ENCODE data around the gene MAN2B2.

Gene MAN2B2

DNA sequence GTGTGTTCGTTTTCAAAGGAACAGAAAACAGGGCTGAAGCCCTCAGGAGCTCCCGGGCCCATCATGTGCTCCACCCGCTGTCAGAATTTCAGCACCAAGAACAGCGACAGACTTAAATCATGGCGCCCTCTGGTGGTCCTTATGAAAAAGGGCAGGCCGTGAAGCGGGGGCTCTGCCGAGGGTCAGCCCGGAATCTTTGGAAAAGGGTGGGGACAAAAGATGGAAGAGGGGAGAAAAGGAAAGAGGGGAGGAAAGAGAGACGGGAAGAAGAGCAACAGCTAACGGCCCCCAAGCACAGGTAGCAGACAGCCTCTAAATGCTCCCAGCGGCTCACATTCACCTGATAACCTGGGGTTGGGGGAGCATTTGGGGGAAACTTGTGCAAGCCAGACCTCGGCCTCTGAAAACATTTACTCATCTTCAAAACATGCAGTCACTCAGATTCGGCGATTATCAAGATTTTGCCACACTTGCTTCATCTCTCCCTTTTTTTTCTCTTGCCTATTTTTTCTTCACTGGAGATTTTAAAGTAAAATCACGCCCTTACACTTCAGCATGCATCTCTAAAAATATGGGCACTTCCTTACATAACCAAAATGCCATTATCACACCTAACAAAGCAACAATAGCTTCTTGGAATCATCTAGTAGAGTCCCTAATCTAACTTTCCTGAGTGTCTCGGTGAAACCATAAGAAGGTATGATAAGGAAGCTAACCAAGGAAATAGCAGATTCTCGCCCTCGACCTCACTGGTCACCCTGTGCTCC, 28.1 kb upstream of the MAN2B2 start:
- peak; percentile 86 for DNase-seq (ENCODE audit: low spot score)

DNA sequence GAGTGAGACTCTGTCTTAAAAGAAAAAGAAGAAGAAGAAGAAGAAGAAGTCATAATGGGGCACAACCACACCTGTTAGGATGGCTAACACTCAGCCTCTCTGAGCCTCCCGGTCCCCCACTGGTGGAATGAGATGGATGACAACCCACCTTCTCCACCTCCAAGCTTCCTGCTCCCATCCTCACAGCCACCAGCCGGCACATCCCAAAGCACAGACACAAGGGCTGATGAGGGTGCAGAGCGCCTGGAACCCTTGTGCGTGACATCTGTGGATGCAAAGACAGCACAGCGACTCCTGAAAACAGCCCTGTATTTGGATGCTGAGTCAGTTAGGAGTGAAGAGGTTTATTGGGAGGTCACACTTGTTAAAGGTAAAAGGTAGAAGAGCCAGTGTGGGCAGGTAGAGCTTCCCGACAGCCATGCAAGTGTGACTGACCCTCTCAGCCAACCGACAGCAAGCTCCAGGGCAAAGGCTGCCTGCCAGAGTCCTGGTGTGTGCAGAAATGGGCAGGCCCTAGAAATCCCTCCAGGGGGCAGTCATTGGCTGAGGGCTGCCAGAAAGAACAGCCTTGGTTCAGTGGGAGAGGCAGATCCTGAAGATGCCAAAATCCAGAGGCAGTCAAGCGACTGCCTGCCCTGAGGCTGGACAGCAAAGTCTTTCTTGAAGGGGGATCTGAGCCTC, 26.6 kb upstream of the MAN2B2 start:
- DNase-seq (ENCODE audit: low spot score) = peak; percentile 66

DNA sequence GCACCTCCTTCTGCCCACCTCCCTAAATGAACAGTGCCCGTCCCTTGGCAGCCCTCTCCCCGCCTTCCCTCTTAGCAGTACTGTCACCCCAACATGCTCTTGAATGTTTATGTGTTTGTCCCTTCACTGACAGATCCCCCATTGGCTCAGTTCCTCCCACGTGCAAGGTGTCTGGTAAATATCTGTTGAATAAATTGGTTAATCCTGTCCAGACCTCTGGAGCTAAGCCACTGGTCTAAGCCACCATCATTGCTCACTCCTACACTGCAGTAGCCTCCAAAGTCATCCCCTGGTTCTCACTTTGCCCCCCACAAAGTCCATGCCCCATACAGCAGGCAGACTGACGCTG, 26.1 kb upstream of the MAN2B2 start:
- no peak for DNase-seq (ENCODE audit: low spot score)

DNA sequence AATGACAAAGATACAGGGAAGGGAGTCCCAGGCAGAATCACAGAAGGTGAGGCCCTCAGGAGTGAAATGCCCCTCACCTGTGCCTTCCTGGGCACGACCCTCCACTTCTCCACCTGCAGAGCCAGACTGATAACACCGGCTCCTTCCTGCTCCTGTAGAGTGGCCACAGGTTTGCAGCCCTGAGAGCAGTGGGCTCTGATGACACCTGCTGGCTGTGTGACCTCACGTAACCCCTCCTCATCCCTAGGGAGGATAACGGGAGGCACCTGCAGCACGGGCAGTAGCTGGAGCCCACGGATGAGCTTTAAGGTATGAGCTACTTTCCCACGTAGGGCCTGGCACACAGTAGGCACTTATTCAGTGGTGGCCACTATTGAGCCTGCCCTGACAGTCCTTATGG, 25.5 kb upstream of the MAN2B2 start:
- no peak for DNase-seq (ENCODE audit: low spot score)

DNA sequence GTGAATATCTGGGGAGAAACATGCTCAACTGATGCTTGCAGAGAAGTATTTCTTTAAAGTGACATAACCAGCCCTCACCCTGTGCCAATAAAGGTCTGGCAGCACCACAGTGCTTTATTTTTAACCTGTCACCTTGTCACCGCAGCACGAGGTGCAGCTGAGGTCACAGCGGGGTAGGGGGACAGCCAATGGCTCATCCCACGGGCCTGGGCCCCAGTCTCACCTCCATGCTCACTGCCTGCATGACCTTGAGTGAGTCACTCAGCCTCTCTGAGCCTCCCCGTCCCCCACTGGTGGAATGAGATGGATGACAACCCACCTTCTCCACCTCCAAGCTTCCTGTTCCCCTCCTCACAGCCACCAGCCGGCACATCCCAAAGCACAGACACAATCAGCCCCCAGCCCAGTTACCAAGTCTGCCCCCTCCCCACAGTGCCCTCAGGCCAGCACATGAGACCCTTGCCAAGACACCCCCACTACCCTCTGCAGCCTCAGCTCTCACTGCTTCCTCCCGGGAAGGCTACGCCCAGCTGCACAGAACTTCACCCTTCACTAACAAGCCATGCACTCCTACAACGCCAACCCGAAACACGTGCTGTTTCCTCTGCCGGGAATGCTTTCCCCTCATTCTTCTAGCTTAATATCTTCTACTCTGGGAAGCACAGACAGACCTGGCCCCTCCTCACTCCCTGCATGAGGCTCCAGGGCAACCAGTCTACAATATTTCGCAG, 24.9 kb upstream of the MAN2B2 start:
- no peak for DNase-seq (ENCODE audit: low spot score)

DNA sequence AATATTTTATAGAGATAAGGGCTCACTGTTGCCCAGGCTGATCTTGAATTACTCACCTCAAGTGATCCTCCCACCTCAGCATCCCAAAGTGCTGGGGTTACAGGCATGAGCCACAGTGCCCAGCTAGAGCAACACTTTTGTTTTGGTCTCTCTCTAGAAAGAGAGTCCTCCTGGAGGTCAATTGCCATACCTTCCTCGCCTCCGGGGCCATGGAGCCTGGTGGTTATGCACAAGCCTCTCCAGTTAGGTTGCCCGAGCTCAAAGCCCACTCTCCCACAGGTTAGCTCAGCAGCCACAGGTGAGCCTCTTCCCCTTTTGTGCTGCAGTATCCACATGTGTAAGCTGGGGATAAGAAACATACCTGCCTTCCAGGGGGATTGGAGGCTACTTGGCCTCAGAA, 24.2 kb upstream of the MAN2B2 start:
- DNase-seq (ENCODE audit: low spot score) = no peak

DNA sequence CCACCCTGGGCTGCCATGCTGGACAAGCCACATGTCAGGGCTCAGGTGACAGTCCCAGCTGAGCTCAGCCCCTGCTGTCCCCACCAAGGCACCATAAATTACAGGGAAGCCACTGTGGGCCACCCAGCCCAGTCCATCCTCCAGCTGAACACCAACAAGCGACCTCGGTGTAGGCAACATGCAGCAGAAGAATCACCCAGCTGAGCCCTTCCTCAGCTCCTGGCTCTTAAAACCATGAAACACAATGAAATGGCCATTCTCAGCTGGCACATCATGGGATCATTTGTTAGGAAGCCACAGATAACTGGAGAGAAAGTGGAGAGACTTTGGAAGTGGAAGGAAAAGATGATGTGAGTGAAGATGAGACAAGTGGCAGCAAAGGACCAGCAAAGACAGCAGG, 23.3 kb upstream of the MAN2B2 start:
- no peak for DNase-seq (ENCODE audit: low spot score)

DNA sequence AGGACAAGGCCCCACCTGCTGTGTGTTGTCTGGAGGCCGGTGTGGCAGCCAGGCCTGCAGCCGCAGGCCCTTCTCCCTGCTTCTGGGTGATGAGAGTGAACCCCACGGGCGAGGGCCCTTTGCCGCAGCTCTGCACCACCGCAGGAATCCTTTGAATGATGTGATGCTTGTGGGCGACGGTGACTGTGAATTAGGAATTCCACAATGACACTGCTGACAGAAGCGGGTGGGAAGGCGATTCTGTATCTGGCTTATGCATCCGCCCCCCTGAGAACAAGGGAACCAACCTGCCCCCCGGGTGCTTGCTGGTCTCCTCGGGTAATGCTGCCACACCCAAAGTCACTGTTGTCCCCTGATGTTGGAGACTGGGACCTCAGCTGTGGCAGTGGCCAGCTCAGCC, 19.5 kb upstream of the MAN2B2 start:
- no peak for DNase-seq (ENCODE audit: low spot score)

DNA sequence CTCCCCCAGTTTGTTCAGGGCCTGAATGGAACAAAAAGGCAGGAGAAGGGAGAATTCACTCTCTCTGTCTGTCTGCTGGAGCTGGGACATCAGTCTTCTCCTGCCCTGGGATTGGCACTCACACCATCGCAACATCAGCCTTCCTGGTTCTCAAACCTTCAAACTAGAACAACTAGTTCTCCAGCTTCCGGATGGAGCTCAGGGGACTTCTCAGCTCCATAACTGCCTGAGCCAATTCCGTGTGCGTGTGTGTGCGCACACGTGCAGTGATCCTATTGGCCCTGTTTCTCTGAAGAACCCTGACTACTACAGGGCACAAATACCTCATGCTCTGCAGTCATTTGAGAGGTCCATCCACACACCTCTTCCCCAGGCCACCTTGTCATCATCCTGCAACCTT, 18.7 kb upstream of the MAN2B2 start:
- no peak for DNase-seq (ENCODE audit: low spot score)

DNA sequence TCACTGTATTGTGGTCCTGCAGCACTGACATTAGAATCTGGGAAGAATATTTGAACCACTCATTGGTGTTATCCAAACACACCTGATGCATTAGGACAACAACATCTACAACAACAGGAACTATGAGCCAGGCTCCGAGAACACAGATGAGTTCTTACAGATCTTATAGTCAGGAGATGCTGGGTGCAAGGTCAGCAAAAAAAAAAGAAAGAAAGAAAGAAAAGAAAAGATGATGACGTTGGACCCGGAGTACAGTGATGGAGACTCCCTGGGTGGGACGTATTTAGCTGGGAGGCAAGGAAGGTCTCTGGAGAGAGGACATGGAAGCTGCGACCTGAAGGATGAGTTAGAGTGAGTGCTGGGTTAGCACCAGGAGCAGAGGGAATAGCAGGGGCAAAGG, 17.8 kb upstream of the MAN2B2 start:
- DNase-seq (ENCODE audit: low spot score) = no peak

DNA sequence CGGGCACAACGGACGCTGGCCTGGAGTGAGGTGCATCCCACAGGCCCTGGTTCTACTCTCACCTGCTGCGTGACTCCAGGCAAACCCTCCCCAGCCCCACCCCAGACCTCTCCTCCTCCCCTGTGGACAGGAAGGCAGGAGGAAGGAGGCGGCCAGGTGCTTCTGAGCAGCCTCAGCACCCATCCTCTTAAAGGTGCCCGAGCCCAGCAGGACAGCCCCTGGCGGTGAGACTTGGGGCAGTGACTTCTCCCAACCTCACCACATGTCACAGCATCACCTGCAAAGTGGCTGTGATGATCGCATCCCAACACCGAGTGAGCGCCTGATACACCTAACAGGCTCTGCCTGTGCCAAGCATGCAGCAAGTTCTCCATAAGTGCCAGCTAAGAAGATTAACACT, 17.1 kb upstream of the MAN2B2 start:
- no peak for DNase-seq (ENCODE audit: low spot score)

DNA sequence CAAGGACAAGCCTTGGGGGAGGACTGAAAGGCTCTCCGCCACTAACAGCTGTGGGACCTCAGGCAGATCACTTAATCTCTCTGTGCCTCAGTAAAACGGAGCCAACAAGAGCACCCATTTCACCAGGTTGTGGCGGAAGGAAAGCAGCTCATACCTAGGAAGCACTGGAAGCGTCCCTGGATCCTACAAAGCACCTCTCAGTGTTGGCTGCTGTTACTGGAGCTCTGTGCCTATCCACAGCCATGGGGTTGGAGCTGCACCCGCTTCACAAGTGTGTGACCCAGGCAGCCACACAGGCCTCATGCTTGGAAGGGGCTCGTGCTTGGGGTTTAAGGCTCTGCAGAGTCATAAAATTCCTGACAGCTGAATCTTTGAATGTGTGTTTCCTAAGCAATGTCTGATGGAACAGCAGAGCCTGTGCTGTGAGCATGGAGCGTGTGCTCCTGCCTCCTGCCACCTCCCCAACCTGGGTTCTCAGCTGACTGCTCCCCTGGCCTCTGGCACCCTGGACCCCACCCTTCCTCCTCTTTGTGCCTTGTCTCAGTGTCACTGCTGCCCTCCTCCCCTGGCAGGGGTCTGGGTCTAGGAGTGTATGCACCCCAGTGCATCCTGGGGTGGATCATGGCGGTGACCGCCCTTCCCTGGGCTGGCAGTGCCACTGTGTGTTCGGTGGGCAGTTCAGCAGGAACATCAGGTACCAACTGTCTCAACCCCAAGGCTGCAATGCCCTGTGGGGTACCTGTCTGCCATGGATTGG, 14.4 kb upstream of the MAN2B2 start:
- DNase-seq (ENCODE audit: low spot score) = peak; percentile 76

DNA sequence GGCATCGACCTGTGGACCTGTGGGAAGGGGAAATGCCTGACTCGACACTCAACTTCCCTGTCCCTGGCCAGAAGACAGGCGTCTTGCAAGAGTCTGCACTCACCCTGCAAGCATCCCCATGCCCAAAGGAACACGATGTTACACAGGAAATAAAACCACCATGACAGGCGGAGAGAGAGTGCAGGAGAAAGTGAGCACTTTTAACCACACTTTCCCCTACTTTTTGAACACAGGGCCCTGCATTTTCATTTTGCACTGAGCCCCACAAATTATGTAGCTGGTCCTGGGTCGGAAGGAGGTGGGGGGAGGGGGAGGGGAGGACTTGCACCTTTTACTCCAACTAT, 13.8 kb upstream of the MAN2B2 start:
- no peak for DNase-seq (ENCODE audit: low spot score)

DNA sequence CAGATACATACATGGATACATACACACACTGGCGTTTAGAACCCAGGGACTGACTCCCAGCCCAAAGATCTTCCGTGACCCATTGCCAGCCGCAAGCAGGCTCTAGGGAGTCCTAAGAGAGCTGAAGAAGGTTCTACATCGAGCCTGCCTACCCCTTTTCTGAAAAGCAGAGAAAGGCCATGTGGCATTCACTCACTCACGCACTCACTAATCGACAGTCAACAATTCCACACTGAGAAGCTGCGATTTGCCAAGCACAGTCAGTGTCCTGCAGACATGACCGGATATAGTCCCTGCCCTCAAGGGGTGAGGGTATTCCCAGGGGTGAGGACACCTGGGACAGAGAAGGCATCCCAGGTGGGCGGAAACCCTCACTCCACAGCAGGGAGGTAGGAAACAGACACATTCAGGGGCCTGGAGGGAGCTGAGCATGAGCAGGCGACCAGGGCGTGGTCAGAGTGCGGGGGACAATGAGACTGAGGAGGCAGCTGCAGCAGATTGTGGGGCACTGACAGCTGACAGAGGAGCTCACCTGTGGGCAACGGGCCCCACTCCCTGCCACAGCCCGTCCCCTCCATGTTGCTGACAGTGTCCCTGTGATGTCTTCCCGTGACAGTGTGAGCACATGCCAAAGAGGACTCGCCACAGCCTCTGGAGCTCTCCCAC, 13.2 kb upstream of the MAN2B2 start:
- DNase-seq (ENCODE audit: low spot score) = no peak

DNA sequence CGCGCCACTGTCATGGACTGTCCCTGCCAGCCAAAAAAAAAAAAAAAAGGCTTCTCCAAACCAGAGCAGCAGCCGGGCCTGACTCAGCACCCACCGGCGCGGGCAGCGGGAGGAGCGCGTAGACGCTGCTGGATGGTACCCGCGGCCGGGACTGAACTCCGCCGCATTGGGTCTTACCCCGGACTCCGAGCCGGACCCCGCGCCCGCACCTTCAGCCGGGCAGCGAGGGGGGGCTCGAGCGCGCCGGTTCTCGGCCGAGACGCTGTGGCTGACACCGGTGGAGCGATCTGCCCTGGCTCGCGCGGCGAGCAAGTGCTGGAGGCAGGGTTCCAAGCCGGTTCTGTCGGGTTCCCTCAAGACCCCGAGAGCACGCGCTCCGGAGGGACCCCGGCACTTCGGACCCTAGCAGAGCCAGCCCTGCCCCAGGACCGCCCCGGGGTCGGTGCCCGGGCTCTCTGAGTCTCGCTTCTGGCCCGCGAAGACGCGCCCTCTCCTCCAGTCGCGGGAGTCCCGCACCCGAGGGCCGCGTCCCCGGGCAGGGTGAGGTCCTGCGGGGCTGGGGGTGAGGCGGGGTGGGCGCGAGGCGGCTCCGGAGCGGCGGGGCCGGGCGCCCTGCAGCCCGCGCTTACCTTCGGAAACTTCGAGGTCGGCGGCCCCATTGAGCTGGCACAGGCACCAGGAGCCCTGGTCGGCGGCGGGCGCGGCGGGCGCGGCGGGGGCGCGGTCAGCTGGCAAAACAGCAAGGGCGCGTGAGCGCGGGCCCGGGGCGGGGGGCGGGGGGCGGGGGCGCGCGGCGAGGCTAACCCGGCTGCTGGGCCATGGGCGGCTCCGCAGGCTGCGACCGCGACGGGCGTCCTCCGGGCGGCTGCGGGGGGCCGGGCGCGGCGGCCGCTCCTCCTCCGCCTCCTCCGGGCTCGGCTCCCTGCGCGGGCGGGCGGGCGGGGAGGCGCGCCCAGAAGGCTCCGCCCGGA, 11.8 kb upstream of the MAN2B2 start:
- DNase-seq (ENCODE audit: low spot score) = peak; percentile 76

DNA sequence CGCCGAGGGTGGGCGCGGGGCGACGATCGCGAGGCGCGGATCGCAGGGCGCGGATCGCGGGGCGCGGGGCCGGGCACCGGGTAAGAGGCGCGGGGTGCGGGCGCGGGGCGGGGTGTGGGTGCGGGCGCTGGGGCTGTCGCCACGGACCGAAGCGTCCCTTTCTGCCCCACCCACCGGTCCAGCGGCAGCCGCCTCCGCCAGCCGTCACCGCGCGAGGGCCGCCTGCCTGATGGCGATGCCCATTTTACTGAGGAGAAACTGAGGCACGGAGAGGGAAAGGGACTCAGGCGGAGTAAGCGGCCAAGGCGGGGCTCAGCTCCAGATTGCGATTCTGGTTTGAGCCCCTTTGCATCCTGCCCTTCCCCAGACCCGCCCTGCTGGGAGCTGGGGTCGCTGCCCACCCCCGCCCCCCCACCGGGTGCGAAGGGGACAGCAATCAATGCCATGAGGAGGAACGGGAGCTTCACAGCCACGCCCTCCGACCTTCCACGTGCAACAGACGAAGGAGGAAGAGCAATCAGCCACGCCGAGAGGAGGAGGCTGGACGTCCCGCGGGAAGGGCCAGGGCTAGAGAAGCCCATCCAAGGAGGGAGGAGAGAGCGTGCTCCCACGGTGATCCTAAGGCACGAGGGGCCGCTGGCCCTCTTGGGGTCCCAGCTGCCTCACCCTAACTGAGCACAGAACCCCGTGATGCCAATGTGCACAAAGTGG, 10.9 kb upstream of the MAN2B2 start:
- no peak for DNase-seq (ENCODE audit: low spot score)

DNA sequence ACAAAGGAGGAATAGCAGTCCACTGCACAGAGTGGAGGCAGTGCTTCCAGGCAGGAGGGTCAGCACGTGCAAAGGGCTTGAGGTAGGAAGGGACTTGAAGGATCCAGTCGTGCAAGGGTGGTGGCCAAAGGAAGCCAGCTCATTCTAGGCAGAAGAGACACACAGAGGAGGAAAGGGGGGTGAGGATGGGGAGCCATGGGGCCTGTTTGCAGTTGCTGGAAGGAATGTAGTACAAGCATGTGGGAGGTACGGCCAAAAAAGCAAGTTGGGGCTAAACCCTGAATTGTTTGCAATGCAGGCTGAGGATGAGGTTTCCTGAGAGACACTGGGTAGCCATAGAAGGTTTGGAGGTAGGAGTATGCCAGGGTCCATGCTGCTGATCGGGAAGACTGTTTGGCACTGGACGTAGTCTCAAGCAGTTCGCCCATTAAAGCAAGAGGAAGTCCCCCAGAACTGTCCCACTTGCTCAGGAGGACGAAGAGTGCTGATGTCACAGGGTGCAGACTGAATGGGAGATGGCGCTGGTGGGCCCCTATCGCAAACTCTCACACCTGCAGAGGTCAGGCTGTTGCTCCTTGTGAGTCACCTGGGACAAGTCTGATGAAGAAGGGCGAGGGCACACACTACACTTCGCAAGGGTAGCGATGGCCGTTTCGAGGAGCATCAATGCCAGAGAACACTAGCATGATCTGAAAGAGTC, 9.1 kb upstream of the MAN2B2 start:
- no peak for DNase-seq (ENCODE audit: low spot score)

DNA sequence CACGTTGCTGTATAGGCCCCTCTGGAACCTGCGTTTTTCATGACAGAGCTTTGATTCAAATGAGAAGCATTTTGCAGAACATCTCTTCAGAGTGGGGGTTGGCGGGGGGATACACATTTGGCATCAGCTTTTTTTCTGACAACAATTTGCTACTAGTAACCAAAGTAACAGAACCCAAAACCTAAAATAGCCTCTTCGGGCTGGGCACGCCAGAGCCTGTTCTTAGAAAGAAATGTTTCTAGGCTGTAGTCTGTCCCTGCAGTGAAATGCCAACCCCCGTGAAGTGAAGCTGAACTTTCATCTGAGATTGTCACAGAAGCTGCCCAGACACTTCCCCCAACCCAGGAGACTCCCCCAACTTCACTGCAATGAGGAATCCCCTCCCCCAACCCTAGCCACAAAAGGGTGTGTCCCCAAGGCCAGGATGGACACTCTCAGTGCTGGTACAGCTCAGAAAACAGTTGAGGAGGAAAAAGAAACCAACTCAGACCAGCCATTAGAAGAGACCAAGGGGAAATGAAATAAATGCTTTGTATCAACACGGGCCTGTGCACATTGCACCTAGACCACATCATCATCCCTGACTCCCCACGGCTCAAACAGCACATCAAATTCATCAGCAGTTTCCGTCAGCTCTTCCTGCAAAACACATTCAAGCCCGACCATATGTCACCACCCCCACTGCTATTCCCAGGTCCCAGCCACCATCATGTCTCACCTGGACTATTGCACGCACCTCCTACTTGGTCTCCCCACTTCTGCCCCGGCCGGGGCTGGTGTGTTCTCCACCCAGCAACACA, 8.4 kb upstream of the MAN2B2 start:
- no peak for DNase-seq (ENCODE audit: low spot score)

DNA sequence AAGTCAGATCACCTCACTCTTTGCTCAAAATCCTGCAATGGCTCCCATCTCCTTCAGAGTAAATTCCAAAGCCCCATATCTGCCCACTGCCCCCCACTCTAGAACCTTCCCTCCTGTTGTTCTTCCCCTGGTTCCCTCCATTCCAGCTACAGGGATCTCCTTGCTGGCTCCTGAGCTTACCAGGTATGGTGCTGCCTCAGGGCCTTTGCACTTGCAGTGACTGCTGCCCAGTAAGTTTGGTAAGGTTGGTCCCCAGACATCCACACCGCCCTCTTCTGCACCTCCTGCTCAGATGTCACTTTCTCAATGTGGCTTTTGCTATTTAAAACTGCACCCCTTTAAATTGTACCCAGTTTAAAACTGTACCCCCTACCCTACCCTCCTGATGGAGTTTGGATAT, 7.8 kb upstream of the MAN2B2 start:
- DNase-seq (ENCODE audit: low spot score) = no peak
